ENCODE data around the gene HOXD11.

DNA sequence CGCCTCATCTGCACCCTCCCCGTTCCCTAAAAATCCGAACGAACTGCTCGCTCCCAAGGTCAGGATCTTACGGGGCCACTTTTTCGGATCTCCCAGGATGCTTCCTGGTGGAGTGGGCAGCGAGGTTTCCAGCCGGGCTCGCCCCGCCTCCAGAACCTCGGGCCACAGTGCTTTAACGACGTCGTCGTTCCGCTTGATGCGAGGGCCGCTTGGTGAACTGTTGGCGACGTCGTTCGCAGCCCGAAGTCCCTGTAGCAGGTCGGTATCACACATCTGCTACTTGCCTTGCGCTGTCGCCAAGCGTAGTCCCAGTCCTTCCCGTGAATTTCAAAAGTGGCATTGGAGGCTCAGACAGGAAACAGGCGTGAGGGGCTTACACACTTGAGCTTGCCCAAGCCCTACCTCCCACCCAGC lies 38.7 kb upstream of the HOXD11 start:
- TF ChIP-seq POLR2A (IDR thresholded peaks at IDR 0.05), result no peak
- TF ChIP-seq, protein P1, sequence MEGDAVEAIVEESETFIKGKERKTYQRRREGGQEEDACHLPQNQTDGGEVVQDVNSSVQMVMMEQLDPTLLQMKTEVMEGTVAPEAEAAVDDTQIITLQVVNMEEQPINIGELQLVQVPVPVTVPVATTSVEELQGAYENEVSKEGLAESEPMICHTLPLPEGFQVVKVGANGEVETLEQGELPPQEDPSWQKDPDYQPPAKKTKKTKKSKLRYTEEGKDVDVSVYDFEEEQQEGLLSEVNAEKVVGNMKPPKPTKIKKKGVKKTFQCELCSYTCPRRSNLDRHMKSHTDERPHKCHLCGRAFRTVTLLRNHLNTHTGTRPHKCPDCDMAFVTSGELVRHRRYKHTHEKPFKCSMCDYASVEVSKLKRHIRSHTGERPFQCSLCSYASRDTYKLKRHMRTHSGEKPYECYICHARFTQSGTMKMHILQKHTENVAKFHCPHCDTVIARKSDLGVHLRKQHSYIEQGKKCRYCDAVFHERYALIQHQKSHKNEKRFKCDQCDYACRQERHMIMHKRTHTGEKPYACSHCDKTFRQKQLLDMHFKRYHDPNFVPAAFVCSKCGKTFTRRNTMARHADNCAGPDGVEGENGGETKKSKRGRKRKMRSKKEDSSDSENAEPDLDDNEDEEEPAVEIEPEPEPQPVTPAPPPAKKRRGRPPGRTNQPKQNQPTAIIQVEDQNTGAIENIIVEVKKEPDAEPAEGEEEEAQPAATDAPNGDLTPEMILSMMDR (IDR thresholded peaks at IDR 0.05), result no peak

All from heart left ventricle (tissue), 13 donors.